NCI-H2029 (cell line): ENCODE data around the gene MAST4.
"Not testable (repeated sequence)": the region's sequence is repeated elsewhere in the genome, so short reads cannot be mapped to it uniquely, and the experiment has no call there.

Experiments used
- DNase-seq: peaks from one replicate; lab custom pipeline; 2025; lab: John Stamatoyannopoulos, UW

MAST4 gene

GRCh38 chr5:67090040-67090439, 493.8 kb downstream of the MAST4 start:
- no peak for DNase-seq

- DNase-seq: no peak
Measured at GRCh38 chr5:67090593-67090992, 494.4 kb downstream of the MAST4 start.

- peak; percentile 16 for DNase-seq
Measured at GRCh38 chr5:67092535-67092934, 496.3 kb downstream of the MAST4 start.

- no peak for DNase-seq
Measured at GRCh38 chr5:67093279-67093678, 497.1 kb downstream of the MAST4 start.

GRCh38 chr5:67094476-67095300, 498.5 kb downstream of the MAST4 start:
- no peak for DNase-seq

- peak; percentile 76 for DNase-seq
Measured at GRCh38 chr5:67095346-67096171, 499.4 kb downstream of the MAST4 start.

- no peak for DNase-seq
Measured at GRCh38 chr5:67098656-67099055, 502.5 kb downstream of the MAST4 start.

- no peak for DNase-seq
Measured at GRCh38 chr5:67100301-67100700, 504.1 kb downstream of the MAST4 start.

- no peak for DNase-seq
Measured at GRCh38 chr5:67102708-67103107, 506.5 kb downstream of the MAST4 start.

- no peak for DNase-seq
Measured at GRCh38 chr5:67104859-67105258, 508.7 kb downstream of the MAST4 start.

GRCh38 chr5:67105270-67105669, 509.1 kb downstream of the MAST4 start:
- DNase-seq: no peak

GRCh38 chr5:67106626-67107342, 510.6 kb downstream of the MAST4 start:
- no peak for DNase-seq

GRCh38 chr5:67111779-67112178, 515.6 kb downstream of the MAST4 start:
- DNase-seq: no peak

- peak; percentile 37 for DNase-seq
Measured at GRCh38 chr5:67115246-67115645, 519.1 kb downstream of the MAST4 start.

GRCh38 chr5:67115817-67116216, 519.6 kb downstream of the MAST4 start:
- DNase-seq: no peak

- DNase-seq: no peak
Measured at GRCh38 chr5:67118050-67118620, 521.9 kb downstream of the MAST4 start.

- DNase-seq: no peak
Measured at GRCh38 chr5:67119010-67119409, 522.8 kb downstream of the MAST4 start.

- DNase-seq: no peak
Measured at GRCh38 chr5:67120032-67120431, 523.8 kb downstream of the MAST4 start.

GRCh38 chr5:67123819-67124218, 527.6 kb downstream of the MAST4 start:
- DNase-seq: no peak

GRCh38 chr5:67124556-67124955, 528.4 kb downstream of the MAST4 start:
- no peak for DNase-seq

GRCh38 chr5:67127347-67127895, 531.2 kb downstream of the MAST4 start:
- DNase-seq: not testable (repeated sequence)

GRCh38 chr5:67129768-67130167, 533.6 kb downstream of the MAST4 start:
- no peak for DNase-seq
